HG03439 (cell line): ENCODE results near the gene PIM1.

ENCODE experiments used
- ATAC-seq: cut with Tn5 transposase; IDR thresholded peaks from one replicate; pipeline ENCODE4 v1.9.1; 2021; ENCODE audit warnings: mild to moderate bottlenecking, moderate library complexity; ENCODE audit not compliant: unreplicated experiment

The PIM1 gene

DNA sequence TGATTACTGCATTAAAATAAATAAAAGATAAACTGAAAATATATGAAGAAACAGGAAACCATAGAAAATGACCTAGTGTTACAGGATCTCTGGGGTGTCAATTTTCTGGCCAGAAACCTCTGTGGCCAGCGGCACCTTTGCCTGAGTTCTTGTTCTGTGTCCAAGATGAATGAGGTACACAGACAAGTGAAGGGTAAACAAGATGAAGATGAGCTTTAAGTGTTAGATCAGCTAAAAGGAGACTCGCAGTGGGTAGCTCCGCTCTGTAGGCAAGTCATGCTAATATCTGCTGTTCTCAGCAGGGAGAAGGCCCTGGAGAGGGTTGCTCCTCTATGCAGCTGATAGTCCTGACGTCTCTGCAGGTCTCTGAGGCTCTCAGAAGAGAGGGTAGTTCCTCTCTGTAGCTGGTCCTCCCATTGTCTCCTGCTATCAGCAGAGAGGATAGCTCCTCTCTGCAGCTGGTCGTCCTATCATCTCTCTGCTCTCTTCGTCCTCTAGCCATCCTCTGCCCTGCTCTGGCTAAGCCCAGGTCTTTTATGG, 51.7 kb downstream of the PIM1 start:
- no peak for ATAC-seq

DNA sequence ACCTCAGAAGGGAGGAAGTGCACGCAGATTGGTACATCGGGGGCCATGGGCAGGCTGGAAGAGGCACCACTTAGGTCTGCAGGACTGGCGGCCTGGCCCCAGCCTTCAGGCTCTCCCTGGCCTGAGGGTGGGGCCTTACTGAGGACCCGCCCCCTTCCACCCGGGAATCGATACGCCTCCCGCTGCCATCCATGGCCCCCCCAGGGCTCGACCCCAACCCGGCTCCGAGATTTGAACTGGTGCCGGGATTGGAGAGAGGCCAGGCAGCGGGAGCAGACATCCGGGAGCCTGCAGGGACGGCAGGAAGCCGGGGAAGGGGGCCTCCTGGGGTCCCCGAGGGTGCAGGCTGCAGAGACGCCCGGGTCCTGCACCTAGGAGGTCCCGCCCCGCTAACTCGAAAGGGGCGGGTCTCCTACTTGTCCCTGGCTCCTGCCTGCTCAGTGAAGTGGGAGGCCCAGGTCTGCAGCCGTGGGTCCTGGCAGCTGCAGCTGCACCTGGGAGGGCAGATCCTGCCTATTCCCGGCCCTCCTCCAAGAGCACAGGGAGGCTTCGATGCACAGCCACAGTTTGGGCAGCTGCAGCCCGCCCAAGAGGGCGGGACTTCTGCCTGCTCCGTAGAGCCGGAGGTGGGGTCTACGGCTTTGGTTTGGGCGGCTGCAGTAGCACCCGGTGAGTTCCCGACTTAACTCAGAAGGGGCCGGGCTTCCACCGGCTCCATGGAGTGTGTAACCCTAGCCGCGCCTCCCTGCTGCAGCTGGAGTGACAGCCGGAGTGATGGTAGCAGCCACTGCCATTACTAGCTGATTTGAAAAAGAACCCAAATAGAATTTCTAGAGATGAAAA, 52.4 kb downstream of the PIM1 start:
- ATAC-seq, result peak; percentile 88

DNA sequence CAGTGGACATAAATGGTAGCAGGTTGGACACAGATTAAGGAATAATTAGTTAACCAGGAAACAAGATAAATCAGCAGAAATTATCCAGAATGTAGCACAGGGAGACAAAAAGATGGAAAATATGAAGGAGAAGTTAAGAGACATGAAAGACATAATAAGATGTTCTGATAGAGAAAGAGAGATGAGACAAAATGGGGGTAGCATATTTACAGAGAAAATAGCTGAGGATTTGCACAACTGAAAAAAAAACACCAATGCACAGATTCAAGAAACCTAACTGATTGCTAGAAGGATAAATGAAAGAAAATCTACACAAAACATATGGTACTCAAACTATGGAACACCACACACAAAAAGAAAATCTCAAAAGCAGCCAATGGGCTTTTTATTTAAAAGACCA, 53.0 kb downstream of the PIM1 start:
- ATAC-seq, result no peak
